Inflammatory macrophage treated with lipopolysaccharide for 4 hours (primary cell): Measurements from ENCODE around the gene ARHGAP4.

Experiments
- DNase-seq: peaks from one replicate; pipeline ENCODE4 v3.0.0-alpha.2; 2020

ARHGAP4 gene

DNA sequence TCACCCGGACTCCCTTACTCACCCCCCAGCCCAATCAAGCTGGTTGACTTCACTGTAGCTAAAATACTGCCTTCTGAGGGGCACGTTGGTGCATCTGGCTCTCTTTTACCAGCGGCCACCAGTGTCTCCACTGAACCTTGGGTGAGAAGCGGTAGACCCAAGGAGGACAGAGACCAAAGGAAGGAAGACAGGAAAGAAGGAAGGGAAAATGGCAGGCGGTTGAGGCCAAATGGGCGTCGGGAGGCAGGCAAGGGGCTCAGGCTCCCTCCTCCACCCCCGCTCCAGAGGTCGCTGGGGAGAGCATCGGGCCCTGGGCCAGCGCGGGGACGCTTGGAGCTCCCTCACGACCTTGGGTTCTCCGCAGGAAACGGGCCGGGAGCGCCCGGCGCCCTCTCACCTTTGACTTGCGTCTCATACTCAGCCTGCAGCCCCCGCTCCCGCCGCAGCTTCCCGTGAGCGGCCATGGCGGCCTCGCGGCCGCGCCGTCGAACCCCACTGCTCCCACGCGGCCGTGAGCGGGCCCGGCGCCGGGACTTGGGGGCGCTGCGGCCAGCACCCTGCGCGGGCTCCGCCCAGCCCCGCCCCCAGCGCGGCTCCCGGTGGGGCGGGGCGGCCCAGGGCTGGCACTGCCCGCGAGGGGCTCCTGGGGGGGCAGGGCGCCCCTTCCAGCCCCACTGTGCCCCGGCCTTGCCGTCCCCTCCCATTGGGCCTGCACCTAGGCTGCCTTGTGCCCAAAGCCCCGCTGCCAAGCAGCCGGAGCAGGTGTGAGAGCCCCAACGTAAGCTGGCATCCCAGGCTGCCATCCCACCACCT lies at the start of gene ARHGAP4:
Gene ARHGAP4, minus strand, starts transcription at position 526 of the 813 bp plus-strand sequence. Its CDS starts 62 bp downstream, at position 464.
- no peak for DNase-seq

DNA sequence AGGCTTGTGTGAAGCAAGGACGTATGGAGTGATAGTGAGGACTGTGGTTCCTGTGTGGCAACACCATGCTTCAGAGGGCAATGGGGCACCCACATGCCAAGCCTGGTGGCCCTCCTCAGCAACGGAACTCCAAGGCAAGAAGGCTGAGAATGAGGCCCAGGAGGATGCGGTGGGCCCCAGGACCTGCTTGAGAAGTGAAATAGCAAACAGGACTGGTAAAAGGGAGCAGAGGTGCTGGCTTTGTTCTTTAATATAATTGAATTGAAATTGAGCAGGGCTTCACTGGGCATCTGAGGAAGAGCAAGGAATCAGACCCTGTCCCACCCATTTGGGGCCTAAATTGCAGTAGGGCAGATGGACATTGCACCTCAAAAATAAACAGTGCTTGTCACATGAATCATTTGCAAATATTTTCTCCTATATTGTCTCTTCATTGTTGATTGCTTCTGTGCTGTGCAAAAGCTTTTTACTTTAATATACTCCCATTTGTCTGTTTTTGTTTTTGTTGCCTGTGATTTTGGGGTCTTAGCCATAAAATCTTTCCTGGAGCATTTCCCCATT lies 48.7 kb upstream of the ARHGAP4 start:
- DNase-seq = no peak

DNA sequence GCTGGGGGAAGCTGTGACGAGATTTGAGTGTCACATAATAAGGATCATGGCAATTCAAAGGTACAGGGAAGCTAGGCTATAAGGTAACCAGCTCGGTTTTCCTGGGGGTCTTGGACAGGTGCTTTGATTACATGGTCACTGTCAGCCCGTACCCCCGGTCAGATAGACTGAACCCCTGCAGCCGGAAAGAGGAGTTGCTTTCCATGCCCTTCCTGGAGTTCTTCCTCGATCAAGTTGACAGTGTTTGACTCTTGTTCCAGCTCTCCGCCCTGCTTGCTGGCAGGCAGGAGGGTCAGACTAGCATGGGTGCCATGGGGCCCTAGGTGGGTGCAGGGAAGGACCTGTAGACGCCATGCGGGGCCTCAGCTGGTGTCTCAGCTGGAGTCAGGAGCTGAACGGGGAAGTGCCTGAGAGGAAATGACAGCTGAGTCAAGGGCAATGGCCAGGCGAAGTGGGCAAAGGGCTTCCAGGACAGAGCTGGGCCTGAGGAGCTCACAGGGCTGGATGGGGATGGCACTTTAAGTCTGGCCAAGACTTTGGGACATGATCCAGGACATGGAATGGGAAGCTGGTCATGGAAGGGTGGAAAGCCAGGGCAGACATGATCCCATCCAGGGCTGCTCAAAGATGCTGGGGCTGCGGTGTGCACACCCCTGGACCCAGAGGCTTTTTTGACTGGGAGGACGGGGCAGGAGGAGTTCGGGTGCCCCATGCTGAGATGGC lies 48.1 kb upstream of the ARHGAP4 start:
- peak; percentile 40 for DNase-seq

DNA sequence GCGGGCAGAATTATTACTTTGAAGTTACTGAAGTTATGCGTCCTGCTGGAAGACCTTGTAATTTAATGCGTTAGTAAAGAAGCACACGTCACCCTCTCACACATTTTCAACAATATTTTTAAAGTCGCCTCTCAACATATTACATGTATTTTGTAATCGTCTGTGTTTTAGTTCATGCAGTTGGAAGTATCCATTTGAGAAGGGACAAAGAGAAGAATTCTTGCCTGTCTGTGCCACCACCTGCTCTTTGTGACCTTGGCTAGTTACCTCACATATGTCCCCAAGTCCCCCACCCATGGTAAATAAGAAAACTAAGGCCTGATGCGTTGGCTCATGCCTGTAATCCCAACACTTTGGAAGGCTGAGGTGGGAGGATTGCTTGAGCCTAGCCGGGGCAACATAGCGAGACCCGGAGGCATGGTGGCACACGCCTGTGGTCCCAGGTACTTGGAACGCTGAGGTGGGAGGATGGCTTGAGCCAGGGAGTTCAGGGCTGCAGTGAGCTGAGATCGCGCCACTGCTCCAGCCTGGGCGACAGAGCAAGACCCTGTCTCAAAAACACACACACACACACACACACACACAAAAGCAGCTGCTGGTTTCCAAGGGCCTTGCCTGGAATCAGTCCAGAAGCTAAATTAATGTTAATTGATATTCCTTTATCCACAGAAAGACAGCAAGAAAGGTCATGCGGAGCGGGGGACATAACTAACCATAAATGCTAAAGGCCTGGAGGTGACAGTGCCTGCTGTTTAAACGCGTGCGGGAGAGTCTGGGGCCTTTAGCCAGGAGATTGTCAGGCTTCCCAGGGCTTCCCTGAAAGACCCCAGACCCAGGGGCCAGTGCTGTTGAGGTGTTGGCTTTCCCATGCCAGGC lies 47.3 kb upstream of the ARHGAP4 start:
- no peak for DNase-seq

DNA sequence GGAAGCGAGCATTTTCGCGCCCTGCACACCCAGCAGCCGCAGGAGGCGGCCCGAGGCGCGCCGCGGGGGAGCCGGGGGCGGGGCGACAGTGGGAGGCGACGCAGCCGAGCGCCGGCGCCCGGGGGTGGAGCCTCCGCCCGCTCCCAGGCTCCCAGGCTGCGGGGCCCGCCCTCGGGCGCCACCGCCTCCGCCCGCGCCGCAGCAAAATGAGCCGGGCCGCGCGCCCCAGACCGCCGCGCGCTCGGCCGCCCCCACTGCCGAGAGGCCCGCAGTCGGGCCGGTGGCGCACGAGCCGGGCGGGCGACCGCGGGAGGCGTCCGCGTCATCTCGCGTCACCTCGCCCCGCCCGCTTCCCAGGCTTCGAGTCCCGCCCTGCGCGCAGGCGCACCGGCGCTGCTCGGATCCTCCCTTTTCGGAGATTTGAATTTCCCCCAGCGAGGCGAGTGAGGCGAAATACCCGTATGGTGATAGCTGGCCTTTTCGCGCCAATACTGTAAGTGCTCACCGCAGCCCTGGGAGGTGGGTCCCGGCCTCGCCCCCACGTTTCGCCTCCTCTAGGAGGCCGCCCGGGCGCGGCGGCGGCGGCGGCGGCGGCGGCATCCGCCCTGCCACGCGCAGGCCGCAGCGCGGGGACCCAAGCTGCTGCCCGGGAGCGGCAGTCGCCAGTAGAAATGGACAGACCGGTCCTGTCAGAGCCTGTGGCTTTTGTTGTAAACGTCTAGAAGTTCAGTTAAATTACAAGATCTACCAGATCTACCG lies 46.5 kb upstream of the ARHGAP4 start, which contains the start of gene TMEM187:
Gene TMEM187, plus strand, starts transcription at position 387 of the 759 bp plus-strand sequence. CDS start 9,309 bp downstream, outside the sequence.
- peak; percentile 86 for DNase-seq

DNA sequence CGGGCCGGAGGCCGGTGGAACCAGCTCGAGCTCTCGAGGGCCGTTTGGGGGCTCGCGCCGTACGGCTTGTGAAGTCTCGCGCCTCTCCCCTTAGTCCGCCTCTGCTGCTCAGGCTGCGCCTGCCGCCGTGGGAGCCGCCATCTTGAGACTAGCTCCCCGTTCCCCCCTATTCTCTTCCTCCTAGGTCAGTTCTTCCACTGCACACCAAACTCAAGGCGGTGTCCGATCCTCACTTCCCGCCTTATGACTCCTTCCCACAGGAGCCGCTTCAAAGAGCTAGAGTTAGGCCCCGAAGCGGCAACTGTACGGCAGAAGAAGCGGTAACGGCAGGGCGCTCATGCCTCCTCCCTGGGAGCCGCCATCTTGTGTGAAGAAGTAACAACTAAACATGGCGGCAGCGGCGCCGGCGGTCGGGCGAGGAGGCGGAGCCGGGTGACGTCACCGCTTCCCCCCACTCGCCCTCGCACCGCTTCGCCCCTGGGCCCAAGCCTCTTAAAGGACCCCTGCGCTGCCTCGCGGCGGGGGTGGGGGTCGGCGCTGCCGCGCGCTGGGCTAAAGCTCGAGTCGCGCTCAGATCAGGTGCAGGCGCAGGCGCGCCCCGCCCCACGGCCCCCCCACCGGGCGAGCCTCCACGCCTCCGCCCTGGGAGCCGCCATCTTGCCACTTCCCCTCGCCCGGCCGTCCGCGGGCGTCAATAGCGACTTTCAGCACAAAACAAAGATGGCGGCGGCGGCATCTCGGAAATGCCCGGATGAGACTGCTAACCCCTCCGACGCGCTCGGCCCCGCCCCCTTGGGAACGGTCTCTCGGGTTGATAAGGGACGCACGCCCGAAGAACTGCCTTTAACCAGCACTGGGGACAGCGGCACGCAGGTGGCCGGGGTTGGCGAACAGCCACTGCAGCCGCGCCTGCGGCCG lies 45.6 kb upstream of the ARHGAP4 start, which contains the start of gene HCFC1:
Gene HCFC1, minus strand, starts transcription at position 369 of the 918 bp plus-strand sequence. CDS start 978 bp downstream, outside the sequence.
- peak; percentile 90 for DNase-seq

DNA sequence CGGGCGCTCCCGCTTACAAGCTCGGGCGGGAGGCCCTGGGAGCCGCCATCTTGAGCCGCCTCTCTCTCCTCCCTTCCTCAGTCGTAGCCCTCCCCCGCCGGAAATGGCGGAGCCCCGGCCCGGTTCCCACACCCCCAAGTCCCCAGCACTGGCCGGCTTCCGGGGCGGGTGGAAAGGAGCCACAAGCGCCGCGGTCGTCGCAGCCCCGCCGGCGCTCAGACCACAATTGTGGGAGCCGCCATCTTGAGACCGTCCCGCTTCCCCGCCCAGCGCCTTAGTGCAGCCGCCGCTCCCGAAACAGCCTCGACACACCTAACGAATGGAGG lies 45.0 kb upstream of the ARHGAP4 start:
- peak; percentile 86 for DNase-seq

DNA sequence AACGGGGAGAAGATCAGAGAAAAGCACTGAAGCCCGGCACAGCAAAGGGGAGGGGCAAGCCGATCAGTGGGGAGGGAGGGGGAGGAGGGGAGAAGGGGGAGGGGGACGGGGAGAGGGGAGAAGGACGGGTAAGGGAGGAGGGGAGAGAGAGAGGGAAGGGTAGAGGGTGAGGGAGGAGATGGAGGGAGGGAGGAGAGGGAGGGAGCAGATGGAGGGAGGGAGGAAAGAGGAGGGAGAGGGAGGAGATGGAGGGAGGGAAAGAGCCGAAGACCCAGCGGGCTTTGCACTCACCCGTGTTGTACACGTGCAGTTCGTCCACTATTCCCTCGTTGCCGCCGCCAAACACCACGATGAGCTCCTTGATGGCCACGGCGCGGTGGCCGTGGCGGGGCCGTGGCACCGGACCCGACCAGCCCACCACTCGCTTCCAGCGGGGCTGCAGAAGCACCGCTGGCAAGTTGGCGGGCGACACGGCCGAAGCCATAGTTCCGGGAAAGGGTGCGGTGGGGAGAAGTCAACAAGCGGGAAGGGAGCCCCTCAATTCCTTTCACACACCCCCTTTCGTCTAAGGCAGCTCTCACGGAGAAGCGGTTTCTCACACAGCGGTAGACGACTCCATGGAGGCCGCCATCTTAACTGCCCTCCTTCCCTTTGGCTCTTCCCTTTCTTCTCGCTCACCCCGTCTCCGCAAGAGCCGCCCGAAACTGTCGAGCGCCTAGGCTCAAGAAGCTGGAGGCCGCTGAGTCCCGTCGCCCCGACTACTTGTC lies 44.5 kb upstream of the ARHGAP4 start:
- DNase-seq = no peak

DNA sequence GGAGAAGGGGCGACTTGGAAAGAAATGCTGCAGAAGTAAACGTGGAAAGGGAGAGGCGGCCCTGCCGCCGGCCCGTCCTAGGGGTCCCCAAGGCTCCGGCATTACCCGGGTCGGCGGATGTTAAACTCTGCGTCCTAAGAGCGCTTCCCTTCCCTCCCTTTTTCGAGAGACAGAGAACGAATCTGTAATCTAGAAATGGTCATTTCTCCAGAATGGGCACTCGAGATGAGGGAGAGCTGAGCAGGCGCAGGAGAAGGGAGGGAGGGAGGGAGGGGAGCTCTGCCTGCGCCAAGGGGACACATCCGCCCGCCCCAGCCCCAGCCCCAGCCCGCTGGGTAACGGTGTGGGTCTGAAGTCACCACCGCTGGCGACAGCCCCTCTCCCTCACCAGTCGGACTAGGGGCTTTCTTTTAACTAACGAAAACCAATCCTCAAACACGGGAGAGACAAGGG lies 43.9 kb upstream of the ARHGAP4 start:
- DNase-seq = no peak

DNA sequence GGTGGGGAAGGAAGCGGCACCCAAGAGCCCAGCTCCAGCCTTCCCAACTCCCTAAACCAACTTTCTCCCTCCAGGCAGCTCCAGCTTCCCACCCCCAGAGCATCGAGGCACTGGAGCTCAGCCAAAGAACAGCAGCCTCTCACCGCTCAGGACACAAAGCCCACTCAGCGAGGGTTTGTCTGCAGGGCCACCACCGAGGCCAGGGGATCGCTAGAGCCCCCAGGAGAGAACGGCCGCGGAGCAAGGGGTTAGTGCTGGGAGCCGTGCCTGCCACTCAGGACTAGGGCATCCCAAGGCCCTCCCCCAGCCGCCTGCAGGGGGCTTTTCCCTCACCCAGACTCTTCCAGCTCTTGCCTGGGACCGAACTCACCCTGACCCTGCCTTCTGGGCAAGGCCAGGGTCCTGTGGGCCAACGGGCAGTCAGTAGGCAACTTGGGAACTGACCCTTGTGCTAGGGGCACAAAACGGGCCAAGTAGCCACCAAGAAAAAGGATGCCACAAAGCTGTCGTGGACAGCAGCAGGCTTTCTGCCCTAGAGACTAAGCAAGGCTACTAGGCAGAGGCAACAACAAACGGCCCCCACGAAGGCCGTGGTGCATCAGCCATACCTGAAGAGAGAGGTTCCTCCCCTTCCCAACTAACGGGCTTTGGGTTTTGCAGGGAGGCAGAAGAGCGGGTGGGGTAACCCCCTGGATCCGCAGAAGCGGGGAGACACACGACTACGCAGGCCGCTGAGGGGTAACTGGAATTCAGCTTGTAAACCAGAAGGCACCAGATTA lies 43.2 kb upstream of the ARHGAP4 start:
- DNase-seq = no peak

DNA sequence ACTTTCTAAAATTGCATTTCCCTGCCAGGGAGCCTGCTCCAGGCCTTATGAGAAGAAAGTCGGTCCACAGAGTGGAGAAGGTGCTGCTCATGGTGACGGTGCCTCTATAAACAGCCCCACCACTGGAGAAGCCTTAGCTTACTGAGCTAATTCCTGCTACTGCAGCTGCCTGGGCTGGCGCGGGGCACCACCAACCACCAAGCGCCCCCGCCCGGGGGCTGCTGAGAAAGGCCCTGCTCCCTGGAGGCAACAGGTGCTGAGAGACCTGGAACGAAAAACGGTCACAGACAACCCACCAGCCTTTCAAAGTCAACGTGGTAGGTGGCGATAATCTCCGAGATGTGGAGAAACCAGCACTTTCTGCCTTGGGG lies 42.7 kb upstream of the ARHGAP4 start:
- no peak for DNase-seq

DNA sequence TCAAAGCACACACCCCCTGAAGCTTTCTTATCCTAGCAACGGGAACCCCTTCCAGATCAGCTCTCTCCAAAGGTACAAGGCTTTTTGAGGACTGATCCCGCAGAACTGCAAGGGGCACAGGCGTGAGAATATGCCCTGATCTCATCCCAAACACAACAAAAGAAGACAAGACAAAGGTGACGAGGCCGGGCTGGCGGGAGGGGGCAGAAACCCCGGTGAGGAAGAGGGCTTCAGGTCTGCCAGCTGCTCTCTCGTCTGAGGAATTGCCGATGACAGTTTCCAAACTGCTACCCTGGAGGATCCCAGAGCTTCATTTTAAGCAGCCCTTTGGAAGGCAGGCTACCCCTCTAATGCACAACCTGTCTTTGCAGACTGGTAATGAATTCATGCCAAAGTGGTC lies 42.2 kb upstream of the ARHGAP4 start:
- no peak for DNase-seq

DNA sequence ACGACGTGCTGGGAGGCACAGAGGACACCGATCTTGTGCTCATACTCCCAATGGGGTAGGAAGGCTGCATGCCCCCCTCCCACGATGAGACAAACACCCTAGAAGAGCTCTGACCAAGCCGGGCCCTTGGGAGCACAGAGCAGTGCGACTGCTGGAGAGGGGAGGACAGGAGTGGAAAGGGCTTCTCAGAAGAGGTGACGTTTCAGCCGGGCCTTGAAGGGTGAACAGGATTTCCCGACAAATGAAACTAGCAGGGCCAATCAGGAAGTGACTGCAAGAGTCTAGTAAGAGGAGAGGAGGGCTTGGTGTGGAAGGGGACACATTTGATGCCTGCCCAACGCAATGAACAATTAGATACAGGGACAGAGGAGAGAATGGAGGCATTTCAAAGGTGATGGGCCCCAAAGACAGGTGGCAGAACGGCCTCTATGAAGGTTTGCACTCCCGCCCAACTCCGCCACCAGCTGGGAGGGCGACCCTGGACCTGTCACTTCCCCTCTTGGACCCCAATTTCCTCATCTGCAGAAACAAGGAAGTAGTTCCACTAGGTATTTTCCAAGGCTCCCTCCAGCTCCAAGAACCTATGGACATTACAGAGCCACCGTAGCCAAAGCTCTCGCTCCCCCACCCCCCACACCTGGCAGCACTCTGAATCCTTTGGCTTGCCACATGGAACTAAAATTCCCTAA lies 41.6 kb upstream of the ARHGAP4 start:
- peak; percentile 57 for DNase-seq

DNA sequence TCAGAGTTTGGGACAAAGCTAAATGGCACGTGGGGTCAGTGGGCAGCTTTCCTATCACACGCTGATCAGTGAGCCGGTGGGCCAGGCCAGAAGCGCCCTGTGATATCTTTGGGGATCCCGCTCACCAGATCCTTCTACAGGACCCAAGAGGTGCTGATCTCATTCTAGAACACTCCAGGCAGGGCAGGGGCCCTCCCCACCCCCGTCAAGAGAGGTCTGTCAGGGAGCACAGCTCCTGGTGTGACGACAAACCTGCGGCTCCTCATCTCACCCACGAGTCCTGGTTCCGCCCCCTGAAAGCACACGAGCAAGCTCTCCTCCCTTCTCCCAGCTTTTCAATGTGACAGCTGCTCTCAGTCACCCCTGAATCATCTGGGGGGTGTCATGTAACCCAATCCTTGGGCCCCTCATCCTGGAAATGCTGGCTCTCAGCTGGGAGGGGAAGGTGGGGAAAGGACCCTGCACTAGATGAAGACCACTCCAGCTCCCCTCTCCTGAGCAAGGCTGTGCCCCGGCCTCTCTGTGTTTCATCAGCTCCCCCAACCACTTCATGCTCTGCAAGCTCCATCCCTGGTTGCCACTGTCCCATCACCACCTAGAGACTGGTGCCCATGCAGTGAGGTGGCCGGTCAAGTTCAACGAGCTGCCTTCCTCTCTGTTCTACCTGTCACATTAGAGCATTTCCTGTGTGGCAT lies 40.9 kb upstream of the ARHGAP4 start:
- DNase-seq = no peak

DNA sequence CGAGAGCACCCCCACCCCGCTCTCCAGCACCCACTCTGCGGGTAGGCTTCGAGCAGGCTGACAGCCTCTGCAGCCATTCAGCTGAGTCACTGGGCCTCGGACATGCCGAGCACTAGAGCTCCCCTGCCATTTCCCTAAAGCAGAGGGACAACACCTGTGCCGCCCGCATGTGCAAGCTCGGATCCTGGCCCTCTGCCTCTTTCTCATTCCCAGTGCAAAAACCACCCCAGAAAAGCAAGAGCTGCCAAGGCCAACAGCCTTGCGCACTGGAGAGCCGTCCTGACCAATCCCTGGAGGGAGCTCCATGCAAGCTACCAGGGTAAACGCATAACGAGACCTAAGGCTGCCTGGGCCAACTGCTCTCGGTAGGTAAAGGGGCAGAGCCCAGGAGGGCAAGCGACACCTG lies 40.2 kb upstream of the ARHGAP4 start:
- no peak for DNase-seq

DNA sequence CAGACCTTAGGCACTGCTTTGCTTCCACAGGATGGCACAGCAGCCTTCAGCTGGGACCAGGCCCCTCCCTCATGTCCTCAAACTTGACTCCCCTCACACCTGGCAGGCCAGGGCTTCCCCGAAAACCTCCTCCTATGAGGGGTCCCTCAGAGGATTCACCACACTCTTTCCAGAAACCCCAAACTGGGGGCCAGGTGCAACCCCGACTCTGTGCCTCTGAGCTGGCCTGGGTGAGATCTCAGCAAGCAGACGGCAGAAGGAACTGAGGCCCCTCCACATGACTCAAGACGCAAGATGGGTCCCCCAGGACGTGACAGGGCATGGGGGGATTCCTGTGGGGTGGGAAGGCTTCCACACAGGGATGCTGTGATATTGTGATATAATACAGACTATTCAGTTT lies 39.3 kb upstream of the ARHGAP4 start:
- DNase-seq = no peak

DNA sequence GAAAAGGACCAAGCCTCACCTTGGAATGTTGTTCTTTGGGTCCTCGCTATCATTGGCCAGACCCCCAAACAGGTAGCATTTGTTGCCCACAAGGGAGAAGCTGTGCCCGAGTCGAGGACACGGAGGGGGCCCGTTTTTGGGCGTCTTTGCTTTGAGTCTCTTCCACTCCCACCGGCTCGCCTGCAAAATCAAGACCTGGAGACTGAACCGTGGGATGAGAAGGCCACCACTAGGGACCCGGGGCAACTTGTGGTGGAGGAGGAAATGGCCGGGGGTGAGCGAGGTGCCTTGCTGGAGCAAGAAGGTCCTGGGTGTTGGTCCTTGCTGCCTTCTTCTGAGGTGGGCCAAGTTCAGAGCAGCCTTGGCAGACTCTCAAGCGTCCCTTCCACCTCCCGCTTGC lies 38.0 kb upstream of the ARHGAP4 start:
- no peak for DNase-seq

DNA sequence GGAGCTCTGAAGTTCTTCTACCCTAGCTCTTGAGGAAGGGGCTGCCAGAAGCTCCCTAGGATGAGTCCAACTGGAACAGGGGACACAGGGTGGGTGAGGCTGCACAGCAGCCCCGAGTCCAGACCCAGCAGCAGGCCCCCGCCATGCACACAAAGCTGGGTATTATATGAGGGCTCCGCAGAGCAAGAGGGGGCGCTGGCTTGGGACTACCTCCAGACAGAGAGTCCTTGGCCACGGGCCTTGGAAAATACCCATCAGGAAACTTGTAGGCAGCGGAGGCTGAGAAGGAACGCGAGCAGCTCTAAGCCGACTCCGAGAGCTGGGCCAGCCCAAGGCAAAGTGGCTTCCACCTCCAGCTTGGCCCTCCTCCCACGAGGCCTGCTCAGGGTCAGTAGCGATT lies 37.5 kb upstream of the ARHGAP4 start:
- no peak for DNase-seq
